Neural progenitor cell (in vitro differentiated cells): Measurements from ENCODE around the gene SLC6A18.

Experiments
- EZH2 ChIP-seq: fragments of 200-600 bp; sonication (generic); IDR thresholded peaks from 2 replicates; pipeline ENCODE4 v1.6.1; 2017; ENCODE audit warnings: antibody characterized with exemption, mild to moderate bottlenecking, moderate library complexity
- TF ChIP-seq, protein P1 (sequence below): fragments of 200-600 bp; sonication (generic); IDR thresholded peaks from 2 replicates; pipeline ENCODE4 v1.5.1; 2017; ENCODE audit warnings: antibody characterized with exemption, mild to moderate bottlenecking

- TF ChIP-seq, protein P1, sequence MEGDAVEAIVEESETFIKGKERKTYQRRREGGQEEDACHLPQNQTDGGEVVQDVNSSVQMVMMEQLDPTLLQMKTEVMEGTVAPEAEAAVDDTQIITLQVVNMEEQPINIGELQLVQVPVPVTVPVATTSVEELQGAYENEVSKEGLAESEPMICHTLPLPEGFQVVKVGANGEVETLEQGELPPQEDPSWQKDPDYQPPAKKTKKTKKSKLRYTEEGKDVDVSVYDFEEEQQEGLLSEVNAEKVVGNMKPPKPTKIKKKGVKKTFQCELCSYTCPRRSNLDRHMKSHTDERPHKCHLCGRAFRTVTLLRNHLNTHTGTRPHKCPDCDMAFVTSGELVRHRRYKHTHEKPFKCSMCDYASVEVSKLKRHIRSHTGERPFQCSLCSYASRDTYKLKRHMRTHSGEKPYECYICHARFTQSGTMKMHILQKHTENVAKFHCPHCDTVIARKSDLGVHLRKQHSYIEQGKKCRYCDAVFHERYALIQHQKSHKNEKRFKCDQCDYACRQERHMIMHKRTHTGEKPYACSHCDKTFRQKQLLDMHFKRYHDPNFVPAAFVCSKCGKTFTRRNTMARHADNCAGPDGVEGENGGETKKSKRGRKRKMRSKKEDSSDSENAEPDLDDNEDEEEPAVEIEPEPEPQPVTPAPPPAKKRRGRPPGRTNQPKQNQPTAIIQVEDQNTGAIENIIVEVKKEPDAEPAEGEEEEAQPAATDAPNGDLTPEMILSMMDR, result no peak
- TF ChIP-seq EZH2, result no peak
Observed at GRCh38 chr5:1203311-1203967, 21.7 kb upstream of the SLC6A18 start.
